Measurements from ENCODE around the gene FOXO3.

Gene FOXO3

DNA sequence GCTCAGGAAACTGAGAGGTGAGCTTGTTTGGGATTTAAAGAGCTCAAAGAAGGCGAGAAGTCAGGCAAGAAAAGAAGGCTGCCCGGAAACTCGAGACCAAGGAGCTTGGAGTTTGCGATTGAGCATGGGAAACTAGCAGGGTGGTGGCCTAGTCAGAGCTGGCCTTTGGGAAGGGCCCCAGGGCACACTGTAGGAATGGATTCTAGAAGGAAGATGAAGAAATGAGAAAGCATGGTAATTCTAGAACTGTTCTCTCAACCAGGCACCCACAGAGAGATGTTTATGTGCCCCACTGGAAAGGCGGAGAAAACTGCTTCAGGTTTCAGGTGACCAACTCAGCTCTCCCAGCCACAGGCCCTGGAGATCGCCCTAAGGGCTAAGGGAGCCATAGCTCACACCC lies 126.2 kb downstream of the FOXO3 start:
- H3K4me1 ChIP-seq (ENCODE audit: control extremely low read depth in 1 of 4, control insufficient read depth in 4 of 4, insufficient read depth in 4 of 4, low read length in 3 of 4): peaks cover 0 to 20% (median 4%) of the 10 kb centered on the region in 4 experiments
- WGBS (ENCODE audit: insufficient coverage): 86% methylated on average over 6 of the region's 6 CpGs
- ChIA-PET CTCF (interaction anchor here (0.9 to 1.8 kb wide), 2 partner anchors 16 to 17 kb away, joined by 4 to 5 read pairs; no protein-coding TSS in a partner anchor), POLR2A (no interaction called here)
- no peaks in the 10 kb centered on the region for H3K27me3 ChIP-seq (replicated peaks in 2 of 5; ENCODE audit: control insufficient read depth in 4 of 5, insufficient read depth in 5 of 5, low read length in 4 of 5)
- H3K27ac ChIP-seq (ENCODE audit: insufficient read depth in 1 of 2, low read depth in 1 of 2, low read length in 2 of 2, poor library complexity in 1 of 2, severe bottlenecking in 2 of 2): no peak overlapping the region
- peaks cover 5 to 11% (median 7%) of the 10 kb centered on the region in 4 experiments for H3K36me3 ChIP-seq (ENCODE audit: control insufficient read depth in 4 of 4, insufficient read depth in 4 of 4, low read length in 3 of 4)
- no peaks in the 10 kb centered on the region for H3K9me3 ChIP-seq (ENCODE audit: control extremely low read depth in 1 of 5, control insufficient read depth in 4 of 5, insufficient read depth in 2 of 5, low read depth in 1 of 5, low read length in 4 of 5)
- no peak overlapping the region for H3K4me3 ChIP-seq (ENCODE audit: control insufficient read depth in 1 of 7, extremely low read depth in 1 of 7, insufficient read depth in 4 of 7, low read depth in 2 of 7, low read length in 6 of 7)
- no peak for DNase-seq

DNA sequence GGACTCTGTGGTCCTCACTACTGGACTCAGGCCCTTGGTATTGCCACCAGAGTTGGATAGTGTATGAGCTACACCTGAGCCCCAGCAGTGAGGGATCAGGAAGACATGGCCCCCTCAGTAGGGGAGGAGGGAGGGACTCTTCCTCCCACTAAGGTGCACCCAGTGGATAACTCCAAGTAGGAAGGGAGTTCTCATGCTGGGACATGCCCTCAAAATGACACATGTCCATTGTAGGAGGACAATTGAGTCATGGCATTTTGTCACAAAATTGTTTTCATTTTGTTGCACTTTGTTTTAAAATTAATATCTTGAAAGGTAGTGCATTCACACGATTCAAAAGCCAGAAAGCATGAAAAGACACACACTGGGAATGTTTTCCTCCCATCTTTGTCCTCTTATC lies 127.2 kb downstream of the FOXO3 start:
- Histone ChIP-seq H3K36me3 (ENCODE audit: control insufficient read depth in 4 of 4, insufficient read depth in 4 of 4, low read length in 3 of 4) (peaks cover 2 to 11% (median 7%) of the 10 kb centered on the region in 4 experiments), H3K9me3 (ENCODE audit: control extremely low read depth in 1 of 5, control insufficient read depth in 4 of 5, insufficient read depth in 2 of 5, low read depth in 1 of 5, low read length in 4 of 5) (no peaks in the 10 kb centered on the region), H3K4me3 (ENCODE audit: control insufficient read depth in 1 of 7, extremely low read depth in 1 of 7, insufficient read depth in 4 of 7, low read depth in 2 of 7, low read length in 6 of 7) (no peak overlapping the region), H3K4me1 (ENCODE audit: control extremely low read depth in 1 of 4, control insufficient read depth in 4 of 4, insufficient read depth in 4 of 4, low read length in 3 of 4) (peaks cover 0 to 20% (median 4%) of the 10 kb centered on the region in 4 experiments), H3K27me3 (replicated peaks in 2 of 5; ENCODE audit: control insufficient read depth in 4 of 5, insufficient read depth in 5 of 5, low read length in 4 of 5) (no peaks in the 10 kb centered on the region), H3K27ac (ENCODE audit: insufficient read depth in 1 of 2, low read depth in 1 of 2, low read length in 2 of 2, poor library complexity in 1 of 2, severe bottlenecking in 2 of 2) (no peak overlapping the region)
- ChIA-PET POLR2A (no interaction called here), CTCF (interaction anchor here (1.2 to 1.8 kb wide), 2 partner anchors 17 to 25 kb away, joined by 3 to 5 read pairs; no protein-coding TSS in a partner anchor)
- WGBS (ENCODE audit: insufficient coverage): no CpG with 5 or more reads among the region's 1 CpG
- DNase-seq: no peak

GRCh38 chr6:108689272-108690161 lies 128.8 kb downstream of the FOXO3 start:
- 74% methylated on average over 9 of the region's 15 CpGs for WGBS (ENCODE audit: insufficient coverage)
- ChIA-PET CTCF (interaction anchor here (1.0 to 1.1 kb wide), 2 partner anchors 12 to 121 kb away, joined by 3 to 4 read pairs; no protein-coding TSS in a partner anchor), POLR2A (no interaction called here)
- peaks cover 2 to 11% (median 7%) of the 10 kb centered on the region in 4 experiments for H3K36me3 ChIP-seq (ENCODE audit: control insufficient read depth in 4 of 4, insufficient read depth in 4 of 4, low read length in 3 of 4)
- H3K4me1 ChIP-seq (ENCODE audit: control extremely low read depth in 1 of 4, control insufficient read depth in 4 of 4, insufficient read depth in 4 of 4, low read length in 3 of 4): peaks cover 0 to 20% (median 4%) of the 10 kb centered on the region in 4 experiments
- no peaks in the 10 kb centered on the region for H3K9me3 ChIP-seq (ENCODE audit: control extremely low read depth in 1 of 5, control insufficient read depth in 4 of 5, insufficient read depth in 2 of 5, low read depth in 1 of 5, low read length in 4 of 5)
- H3K27ac ChIP-seq (ENCODE audit: insufficient read depth in 1 of 2, low read depth in 1 of 2, low read length in 2 of 2, poor library complexity in 1 of 2, severe bottlenecking in 2 of 2): peak overlapping the region in 1 of 2 experiments; percentile 14
- peak in 2 of 3 donors; percentile 33 to 51 for DNase-seq
- no peak overlapping the region for H3K4me3 ChIP-seq (ENCODE audit: control insufficient read depth in 1 of 7, extremely low read depth in 1 of 7, insufficient read depth in 4 of 7, low read depth in 2 of 7, low read length in 6 of 7)
- H3K27me3 ChIP-seq (replicated peaks in 2 of 5; ENCODE audit: control insufficient read depth in 4 of 5, insufficient read depth in 5 of 5, low read length in 4 of 5): no peaks in the 10 kb centered on the region

DNA sequence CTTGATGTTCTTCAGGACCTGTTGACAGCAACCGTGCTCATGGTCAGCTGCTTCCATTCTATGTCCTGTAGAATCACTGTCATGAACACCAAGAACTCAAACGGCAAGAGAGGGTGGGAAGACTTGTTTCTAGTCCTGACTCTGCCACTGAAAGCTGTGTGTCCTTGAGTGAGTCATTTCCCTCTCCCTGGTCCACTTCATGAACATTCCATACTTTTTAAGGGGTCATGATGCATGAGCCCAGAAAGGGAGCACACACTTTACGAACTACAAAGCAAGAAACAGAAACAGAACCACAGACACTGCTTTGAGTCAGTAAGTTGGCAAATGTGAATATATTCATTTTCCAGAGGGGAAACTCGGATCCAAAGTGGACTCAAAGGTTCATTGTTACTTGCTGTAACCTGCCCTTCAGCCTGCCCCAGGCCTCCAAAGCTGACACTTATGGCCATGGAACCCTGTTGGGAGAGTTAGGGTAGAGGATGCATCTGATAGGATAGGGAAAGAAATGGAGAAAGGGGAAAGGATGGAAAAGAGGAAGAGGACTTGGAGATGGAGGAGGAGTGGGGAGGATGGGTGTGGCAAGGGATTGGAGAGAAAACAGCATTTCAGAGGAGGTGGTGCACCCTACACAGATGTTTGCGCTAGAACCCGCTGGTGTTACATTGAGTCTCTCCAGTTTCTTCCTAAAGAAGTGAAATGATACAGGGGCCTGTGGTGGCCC lies 129.8 kb downstream of the FOXO3 start:
- H3K27me3 ChIP-seq (replicated peaks in 2 of 5; ENCODE audit: control insufficient read depth in 4 of 5, insufficient read depth in 5 of 5, low read length in 4 of 5): no peaks in the 10 kb centered on the region
- H3K27ac ChIP-seq (ENCODE audit: insufficient read depth in 1 of 2, low read depth in 1 of 2, low read length in 2 of 2, poor library complexity in 1 of 2, severe bottlenecking in 2 of 2): no peak overlapping the region
- H3K36me3 ChIP-seq (ENCODE audit: control insufficient read depth in 4 of 4, insufficient read depth in 4 of 4, low read length in 3 of 4): peaks cover 2 to 9% (median 6%) of the 10 kb centered on the region in 4 experiments
- H3K9me3 ChIP-seq (ENCODE audit: control extremely low read depth in 1 of 5, control insufficient read depth in 4 of 5, insufficient read depth in 2 of 5, low read depth in 1 of 5, low read length in 4 of 5): no peaks in the 10 kb centered on the region
- H3K4me3 ChIP-seq (ENCODE audit: control insufficient read depth in 1 of 7, extremely low read depth in 1 of 7, insufficient read depth in 4 of 7, low read depth in 2 of 7, low read length in 6 of 7): no peak overlapping the region
- WGBS (ENCODE audit: insufficient coverage): 98% methylated on average over 5 of the region's 6 CpGs
- POLR2A ChIA-PET: no interaction called here
- CTCF ChIA-PET: interaction anchor here (1.0 to 1.3 kb wide), 2 partner anchors 13 to 84 kb away, joined by 3 read pairs; no protein-coding TSS in a partner anchor
- peaks cover 0 to 20% (median 4%) of the 10 kb centered on the region in 4 experiments for H3K4me1 ChIP-seq (ENCODE audit: control extremely low read depth in 1 of 4, control insufficient read depth in 4 of 4, insufficient read depth in 4 of 4, low read length in 3 of 4)
- no peak for DNase-seq

DNA sequence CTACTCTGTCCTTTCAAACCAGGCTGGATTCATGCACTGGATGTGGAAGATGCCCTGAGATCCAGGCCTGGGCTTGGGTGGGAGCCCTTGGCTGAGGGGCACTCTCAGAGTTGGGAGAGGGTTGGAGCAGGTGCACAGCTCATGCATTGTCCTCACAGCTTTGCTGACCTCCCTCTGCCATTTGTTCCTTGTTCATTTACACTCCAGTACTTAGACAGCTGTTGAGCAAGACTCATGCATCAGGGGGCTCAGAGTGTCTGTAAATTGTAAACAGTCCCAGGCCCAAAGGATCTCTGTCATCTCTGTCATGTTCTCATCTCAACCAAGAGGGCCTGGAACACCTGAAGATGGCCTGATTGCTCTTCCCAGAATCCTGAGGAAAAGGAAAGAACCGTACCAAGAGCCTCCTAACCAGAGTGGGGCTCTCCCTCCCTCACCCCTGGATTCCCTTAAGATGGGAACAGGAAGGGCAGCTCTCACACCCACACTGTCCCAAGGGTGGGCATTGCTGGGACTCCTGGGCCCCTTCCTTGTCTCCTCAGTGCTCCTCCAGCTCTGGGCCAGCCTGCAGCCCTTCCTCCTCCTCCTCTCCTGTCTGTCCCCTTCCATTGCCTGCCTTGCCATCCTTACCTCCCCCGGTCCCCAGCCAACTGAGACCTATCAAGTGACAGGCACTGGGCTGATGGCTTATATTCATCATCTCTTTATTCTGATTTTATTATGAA lies 132.9 kb downstream of the FOXO3 start:
- Histone ChIP-seq H3K9me3 (ENCODE audit: control extremely low read depth in 1 of 5, control insufficient read depth in 4 of 5, insufficient read depth in 2 of 5, low read depth in 1 of 5, low read length in 4 of 5) (no peaks in the 10 kb centered on the region), H3K4me1 (ENCODE audit: control extremely low read depth in 1 of 4, control insufficient read depth in 4 of 4, insufficient read depth in 4 of 4, low read length in 3 of 4) (peaks cover 0 to 14% (median 4%) of the 10 kb centered on the region in 4 experiments), H3K27me3 (replicated peaks in 2 of 5; ENCODE audit: control insufficient read depth in 4 of 5, insufficient read depth in 5 of 5, low read length in 4 of 5) (no peaks in the 10 kb centered on the region), H3K4me3 (ENCODE audit: control insufficient read depth in 1 of 7, extremely low read depth in 1 of 7, insufficient read depth in 4 of 7, low read depth in 2 of 7, low read length in 6 of 7) (no peak overlapping the region), H3K27ac (ENCODE audit: insufficient read depth in 1 of 2, low read depth in 1 of 2, low read length in 2 of 2, poor library complexity in 1 of 2, severe bottlenecking in 2 of 2) (no peak overlapping the region), H3K36me3 (ENCODE audit: control insufficient read depth in 4 of 4, insufficient read depth in 4 of 4, low read length in 3 of 4) (peaks cover 0 to 3% (median 2%) of the 10 kb centered on the region in 4 experiments)
- no peak for DNase-seq
- 80% methylated on average over 1 of the region's 2 CpGs for WGBS (ENCODE audit: insufficient coverage)
- ChIA-PET POLR2A (no interaction called here), CTCF (no interaction called here)

GRCh38 chr6:108694816-108695215 lies 134.1 kb downstream of the FOXO3 start:
- Histone ChIP-seq H3K36me3 (ENCODE audit: control insufficient read depth in 4 of 4, insufficient read depth in 4 of 4, low read length in 3 of 4) (peaks cover 0 to 3% (median 1%) of the 10 kb centered on the region in 4 experiments), H3K4me1 (ENCODE audit: control extremely low read depth in 1 of 4, control insufficient read depth in 4 of 4, insufficient read depth in 4 of 4, low read length in 3 of 4) (peaks cover 0 to 4% (median 0%) of the 10 kb centered on the region in 4 experiments), H3K4me3 (ENCODE audit: control insufficient read depth in 1 of 7, extremely low read depth in 1 of 7, insufficient read depth in 4 of 7, low read depth in 2 of 7, low read length in 6 of 7) (no peak overlapping the region), H3K27ac (ENCODE audit: insufficient read depth in 1 of 2, low read depth in 1 of 2, low read length in 2 of 2, poor library complexity in 1 of 2, severe bottlenecking in 2 of 2) (no peak overlapping the region), H3K9me3 (ENCODE audit: control extremely low read depth in 1 of 5, control insufficient read depth in 4 of 5, insufficient read depth in 2 of 5, low read depth in 1 of 5, low read length in 4 of 5) (no peaks in the 10 kb centered on the region), H3K27me3 (replicated peaks in 2 of 5; ENCODE audit: control insufficient read depth in 4 of 5, insufficient read depth in 5 of 5, low read length in 4 of 5) (no peaks in the 10 kb centered on the region)
- 96% methylated on average over 6 of the region's 6 CpGs for WGBS (ENCODE audit: insufficient coverage)
- no peak for DNase-seq
- CTCF ChIA-PET: no interaction called here
- POLR2A ChIA-PET: no interaction called here
